Measurements from ENCODE around the gene CASKIN2. TPM values are rescaled to one million over a fixed set of nuclear protein-coding genes. Genes with fewer than 3 reads are reported as not detected.

CASKIN2 gene
- total RNA-seq, 1 experiment from 2014 or later, result 40.0 TPM

GRCh38 chr17:75494326-75494877, 20.9 kb downstream of the CASKIN2 start:
- CTCF ChIA-PET, result no interaction called here
- TF ChIP-seq CTCF (IDR thresholded peaks at IDR 0.05) (no peak), POLR2AphosphoS5 (IDR thresholded peaks at IDR 0.05; ENCODE audit: low read depth, low read length) (no peak), SIN3A (IDR thresholded peaks at IDR 0.05; ENCODE audit: borderline replicate concordance, insufficient read depth, low read depth, low read length) (no peak), TCF7L2 (IDR thresholded peaks at IDR 0.05; ENCODE audit: low read depth, low read length) (no peak), REST (IDR thresholded peaks at IDR 0.05; ENCODE audit: insufficient read depth in 1 of 2, low read depth in 2 of 2, low read length in 1 of 2) (no peak)
- no peak for DNase-seq (ENCODE audit: low read depth, low spot score)
- Histone ChIP-seq H3K27ac (ENCODE audit: low read length) (no peak overlapping the region), H3K9me3 (ENCODE audit: control insufficient read depth, insufficient read depth, low read depth, low read length) (no peaks in the 10 kb centered on the region), H3K4me3 (ENCODE audit: low read depth in 2 of 2, low read length in 2 of 2) (no peak overlapping the region), H3K4me1 (ENCODE audit: control insufficient read depth, insufficient read depth, low read length) (peaks cover 2% of the 10 kb centered on the region; the same call in 1 of the 2 replicates), H3K27me3 (ENCODE audit: control insufficient read depth, insufficient read depth, low read length) (no peaks in the 10 kb centered on the region), H3K36me3 (ENCODE audit: control insufficient read depth, insufficient read depth, low read length) (no peaks in the 10 kb centered on the region)
- in situ Hi-C loops (cut with HindIII; ENCODE audit: low pct_unique_long_range_greater_than_20kb, low sequenced_read_pairs) (no loop called here), intact Hi-C loops (cut with micrococcal nuclease; ENCODE audit: unreplicated experiment) (no loop called here)
- BruUV-seq (replicated peaks), result no TSS peak
- POLR2A ChIA-PET, result no interaction called here
- ATAC-seq, result no peak

GRCh38 chr17:75493476-75494129, 21.7 kb downstream of the CASKIN2 start:
- intact Hi-C loops (cut with micrococcal nuclease; ENCODE audit: unreplicated experiment) (no loop called here), in situ Hi-C loops (cut with HindIII; ENCODE audit: low pct_unique_long_range_greater_than_20kb, low sequenced_read_pairs) (no loop called here)
- TF ChIP-seq POLR2AphosphoS5 (IDR thresholded peaks at IDR 0.05; ENCODE audit: low read depth, low read length), result no peak
- TF ChIP-seq REST (IDR thresholded peaks at IDR 0.05; ENCODE audit: insufficient read depth in 1 of 2, low read depth in 2 of 2, low read length in 1 of 2), result no peak
- TF ChIP-seq SIN3A (IDR thresholded peaks at IDR 0.05; ENCODE audit: borderline replicate concordance, insufficient read depth, low read depth, low read length), result no peak
- Histone ChIP-seq H3K4me1 (ENCODE audit: control insufficient read depth, insufficient read depth, low read length) (no peaks in the 10 kb centered on the region), H3K4me3 (ENCODE audit: low read depth in 2 of 2, low read length in 2 of 2) (no peak overlapping the region), H3K27ac (ENCODE audit: low read length) (no peak overlapping the region), H3K9me3 (ENCODE audit: control insufficient read depth, insufficient read depth, low read depth, low read length) (no peaks in the 10 kb centered on the region), H3K36me3 (ENCODE audit: control insufficient read depth, insufficient read depth, low read length) (no peaks in the 10 kb centered on the region), H3K27me3 (ENCODE audit: control insufficient read depth, insufficient read depth, low read length) (no peaks in the 10 kb centered on the region)
- ChIA-PET CTCF (no interaction called here), POLR2A (no interaction called here)
- DNase-seq (ENCODE audit: low read depth, low spot score) (no peak), ATAC-seq (no peak)
- no TSS peak for BruUV-seq (replicated peaks)

All from Panc1 (cell line).